Measurements from ENCODE around the gene REEP6.

- TF ChIP-seq POLR2AphosphoS5 (IDR thresholded peaks at IDR 0.05; ENCODE audit: low read depth, low read length) (no peak), REST (IDR thresholded peaks at IDR 0.05; ENCODE audit: insufficient read depth in 1 of 2, low read depth in 2 of 2, low read length in 2 of 2) (no peak), TAF1 (IDR thresholded peaks at IDR 0.05; ENCODE audit: borderline replicate concordance, insufficient read depth, low read length) (no peak), SIN3A (IDR thresholded peaks at IDR 0.05; ENCODE audit: borderline replicate concordance, insufficient read depth, low read length) (no peak)
Observed at GRCh38 chr19:1460033-1460995, 30.7 kb upstream of the REEP6 start.
